GM19438 (cell line): ENCODE data around the gene PTPRN2.

Source experiments
- ATAC-seq: cut with Tn5 transposase; IDR thresholded peaks from one replicate; pipeline ENCODE4 v1.9.1; 2021; ENCODE audit warnings: low read depth; ENCODE audit not compliant: unreplicated experiment

PTPRN2 gene

DNA sequence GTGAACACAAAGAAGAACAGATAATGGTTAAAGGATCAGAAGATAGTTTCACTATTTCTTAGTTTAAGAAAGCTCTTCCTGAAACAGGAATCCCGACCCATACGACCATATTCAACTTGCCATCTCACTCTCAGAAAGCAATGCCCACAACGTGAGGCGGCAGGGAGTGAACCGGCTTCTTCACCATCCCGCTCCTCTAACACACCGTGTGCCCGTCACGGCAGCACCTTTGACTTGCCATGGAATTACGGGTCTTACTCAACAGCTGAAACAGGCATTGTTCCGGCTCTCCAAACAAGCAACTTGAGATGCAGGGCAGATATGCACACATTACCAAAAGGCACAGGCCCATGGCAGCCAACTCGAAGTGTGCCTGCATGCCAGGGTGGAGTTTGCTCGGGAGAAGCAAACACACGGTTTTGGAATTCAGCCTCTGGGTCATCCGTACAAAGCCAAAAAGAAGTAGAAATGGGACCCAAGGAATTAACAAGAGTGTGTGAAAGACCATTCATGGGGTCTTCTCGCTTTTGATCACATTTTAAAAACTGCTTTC is 957.2 kb downstream of the PTPRN2 start:
- ATAC-seq: no peak

DNA sequence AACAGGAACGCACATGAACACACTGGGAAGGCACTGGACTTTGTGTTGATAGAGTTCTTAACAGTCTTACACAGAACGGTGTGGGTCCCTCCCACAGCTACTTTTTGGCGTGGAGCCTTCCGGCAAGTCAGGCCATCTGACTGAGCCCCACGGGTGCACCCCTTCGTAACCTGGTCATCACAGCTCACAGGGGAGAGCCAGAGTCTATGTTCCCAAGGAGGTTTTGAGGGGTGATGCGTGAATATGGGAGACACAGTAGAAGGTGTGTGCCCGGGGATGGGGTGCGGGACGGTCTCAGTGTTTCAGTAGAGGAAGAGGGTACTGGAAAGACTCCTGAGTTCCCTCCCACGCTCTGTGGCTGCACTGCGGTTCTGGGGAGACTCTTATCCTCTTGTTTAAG is 959.2 kb downstream of the PTPRN2 start:
- ATAC-seq: no peak

DNA sequence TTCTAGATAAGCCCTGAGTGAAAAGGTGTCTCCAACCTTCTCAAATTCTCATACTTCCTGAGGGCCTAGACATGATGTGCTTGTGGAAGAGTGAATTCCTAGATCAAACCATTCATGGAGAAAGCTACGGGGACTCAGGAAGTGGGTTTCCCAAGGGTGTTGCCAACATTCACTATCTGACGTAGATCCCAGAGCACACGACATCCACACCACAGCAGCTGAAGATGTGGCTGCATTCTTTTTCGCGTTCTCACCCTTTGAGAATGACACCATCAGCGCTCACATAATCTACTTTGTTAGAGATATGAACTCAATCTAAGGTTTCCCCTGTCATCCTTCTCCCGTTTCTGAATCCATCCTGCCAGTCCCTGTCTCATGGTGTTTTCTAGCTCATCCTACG is 960.0 kb downstream of the PTPRN2 start:
- ATAC-seq: no peak

DNA sequence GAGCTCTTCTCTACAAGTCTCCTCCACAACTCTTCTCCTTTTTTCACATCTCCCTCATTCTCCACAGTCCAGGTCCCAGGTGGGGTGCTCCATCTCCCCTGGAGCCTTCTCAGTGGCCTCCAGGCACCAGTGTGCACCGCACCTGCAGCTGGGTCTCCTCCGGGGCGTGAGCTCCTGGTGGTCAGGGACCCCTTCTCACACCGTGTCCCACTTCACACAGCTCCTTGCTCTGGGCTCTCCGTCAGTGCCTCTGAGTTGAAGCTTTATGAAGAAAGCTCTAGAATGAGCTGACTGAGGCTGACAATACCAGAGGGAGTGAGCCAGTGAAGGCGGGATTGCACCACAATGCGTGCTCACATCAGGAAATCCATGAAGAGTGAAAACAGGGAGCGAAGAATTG is 960.6 kb downstream of the PTPRN2 start:
- ATAC-seq: no peak

DNA sequence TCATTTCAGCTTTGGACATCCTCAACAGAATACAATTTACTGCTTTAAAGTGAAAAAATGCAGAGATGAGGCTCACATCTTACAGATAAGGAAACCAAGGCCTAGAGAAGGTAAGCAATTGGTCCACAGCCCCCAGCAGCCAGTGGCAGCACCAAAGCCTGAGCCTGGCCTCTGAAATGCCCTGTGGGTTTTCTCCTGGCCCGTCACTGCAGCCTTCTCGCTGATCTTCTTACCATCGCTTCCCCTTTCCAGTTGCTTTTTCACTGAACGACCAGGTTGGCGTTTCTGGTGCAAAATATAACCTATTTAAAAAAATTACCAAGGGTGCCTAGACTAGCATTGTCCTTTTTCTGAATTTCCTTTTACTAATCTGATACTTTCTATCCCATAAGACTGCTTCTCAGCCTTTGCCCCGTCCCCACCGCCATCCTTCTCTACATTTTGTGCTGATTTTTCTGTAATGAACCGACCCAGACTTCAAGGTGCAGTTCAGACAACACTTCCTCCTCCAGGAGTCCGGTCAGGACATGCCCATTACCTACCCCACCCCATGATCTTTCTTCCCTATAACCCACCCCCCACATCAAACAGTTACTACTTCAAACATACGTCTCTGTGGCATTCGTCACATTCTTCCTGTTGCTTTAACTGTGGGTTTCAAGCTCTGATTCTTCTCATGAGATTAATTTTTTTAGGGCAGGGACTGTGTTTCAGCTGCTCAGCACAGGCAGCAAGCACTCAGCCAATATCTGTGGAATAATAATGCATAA is 961.5 kb downstream of the PTPRN2 start:
- no peak for ATAC-seq

DNA sequence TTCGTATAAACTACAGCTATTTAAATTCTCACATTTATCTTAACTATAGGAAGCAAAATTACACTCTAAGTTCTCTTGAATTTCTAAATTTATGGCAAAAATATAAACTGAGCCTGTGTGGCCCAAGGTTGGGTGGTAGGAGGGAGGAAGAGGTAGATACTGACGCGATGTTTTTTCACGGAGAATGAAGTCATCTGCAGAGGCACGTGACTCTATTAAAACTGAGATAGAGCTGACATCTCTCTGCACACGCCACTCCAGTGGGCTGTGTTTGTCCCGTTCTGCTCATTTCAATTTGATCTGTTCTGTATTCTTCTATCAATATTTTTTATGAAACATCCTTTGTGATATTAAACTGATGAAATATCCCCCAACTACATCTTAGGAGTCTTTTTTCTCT is 964.1 kb downstream of the PTPRN2 start:
- ATAC-seq: no peak

DNA sequence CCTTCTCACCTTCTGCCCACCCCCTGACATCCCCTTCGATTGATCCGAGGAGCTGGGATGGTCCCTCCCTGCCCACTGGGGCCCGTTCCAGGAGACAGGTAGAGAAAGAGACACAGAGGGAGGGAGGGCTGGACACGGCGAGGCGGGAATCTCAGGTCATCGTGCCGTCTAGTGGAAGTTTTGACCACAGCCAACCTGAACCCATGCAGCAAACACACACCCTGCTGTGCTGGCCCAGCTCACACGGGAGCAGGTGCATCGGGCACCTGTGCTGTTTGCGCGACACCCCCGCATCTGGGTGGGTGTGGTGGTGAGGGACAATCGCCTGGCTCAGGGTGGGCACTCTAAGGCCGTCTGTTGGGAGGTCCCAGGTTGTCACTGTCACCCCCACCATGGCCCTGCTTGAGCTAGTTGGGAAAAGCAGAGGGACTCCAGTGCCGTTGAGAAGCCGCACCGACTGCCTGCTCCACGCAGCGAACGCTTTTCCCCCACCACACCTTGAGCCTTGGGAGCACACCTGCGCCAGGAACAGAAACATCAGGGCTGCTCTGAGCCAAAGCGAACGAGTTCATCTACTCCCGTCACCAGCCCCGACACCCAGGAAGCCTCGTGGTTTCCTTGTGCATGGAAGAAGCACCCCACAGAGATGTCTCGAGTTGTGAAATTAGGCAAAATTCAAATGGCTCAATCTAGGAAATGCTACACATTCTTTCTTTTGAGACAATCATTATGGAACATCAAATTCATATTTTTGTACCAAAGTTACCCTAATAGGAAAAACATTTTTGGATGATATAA is 965.0 kb downstream of the PTPRN2 start:
- no peak for ATAC-seq

DNA sequence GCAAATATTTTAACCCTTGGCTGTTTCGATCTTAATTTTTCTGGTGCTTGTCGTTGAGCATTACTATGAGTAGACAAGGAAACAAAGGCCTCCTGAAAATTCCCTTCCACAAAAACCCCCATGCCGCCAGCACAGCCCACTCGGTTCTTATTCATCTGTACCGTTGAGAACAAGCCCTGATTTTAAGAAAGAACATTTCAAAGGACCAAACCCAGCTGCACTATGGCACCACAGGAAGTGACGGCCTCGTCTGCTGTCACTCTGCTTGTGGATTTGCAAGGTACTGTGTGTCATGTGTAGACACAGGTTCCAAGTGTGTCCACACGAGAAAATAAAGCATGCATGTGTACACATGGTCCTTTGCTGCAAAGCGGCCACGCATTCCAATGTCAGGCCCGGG is 965.6 kb downstream of the PTPRN2 start:
- ATAC-seq: no peak

DNA sequence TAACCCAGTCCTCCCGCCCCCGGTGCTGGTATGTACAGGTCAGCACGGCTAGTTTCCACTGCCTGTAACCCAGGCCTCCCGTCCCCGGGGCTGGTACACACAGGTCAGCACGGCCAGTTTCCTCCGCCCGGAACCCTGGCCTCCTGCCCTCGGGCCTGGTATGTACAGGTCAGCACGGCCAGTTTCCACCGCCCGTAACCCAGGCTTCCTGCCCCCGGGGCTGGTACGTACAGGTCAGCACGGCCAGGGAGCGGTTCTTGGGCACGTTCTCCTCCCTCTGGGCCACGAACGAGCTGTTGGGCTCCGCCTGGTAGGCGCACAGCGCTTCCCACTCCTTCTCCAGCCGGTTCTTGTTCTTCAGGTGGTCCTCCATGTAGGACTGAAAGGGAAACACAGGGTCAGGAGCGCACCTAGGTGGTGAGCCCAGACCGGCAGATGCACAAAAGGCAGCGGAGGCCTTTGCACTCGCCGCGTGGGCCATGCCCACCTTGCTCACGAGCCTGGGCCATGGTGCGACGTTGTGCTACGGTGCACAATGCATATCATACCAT is 966.4 kb downstream of the PTPRN2 start:
- no peak for ATAC-seq

DNA sequence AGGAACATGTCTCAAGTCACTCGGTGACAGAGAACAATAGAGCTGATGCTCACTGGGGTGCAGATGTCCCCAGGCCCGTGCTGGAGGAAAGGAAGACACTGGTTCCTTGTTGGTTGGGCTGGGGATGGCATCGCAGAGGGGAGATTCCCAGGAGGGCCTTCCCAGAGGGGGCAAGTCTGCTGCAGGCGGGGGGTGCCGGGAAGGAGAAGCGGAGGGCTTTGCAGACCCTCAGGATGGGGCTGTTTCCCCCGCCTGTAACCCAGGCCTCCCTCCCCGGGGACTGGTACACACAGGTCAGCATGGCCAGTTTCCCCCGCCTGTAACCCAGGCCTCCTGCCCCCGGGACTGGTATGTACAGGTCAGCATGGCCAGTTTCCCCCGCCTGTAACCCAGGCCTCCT is 967.0 kb downstream of the PTPRN2 start:
- no peak for ATAC-seq

DNA sequence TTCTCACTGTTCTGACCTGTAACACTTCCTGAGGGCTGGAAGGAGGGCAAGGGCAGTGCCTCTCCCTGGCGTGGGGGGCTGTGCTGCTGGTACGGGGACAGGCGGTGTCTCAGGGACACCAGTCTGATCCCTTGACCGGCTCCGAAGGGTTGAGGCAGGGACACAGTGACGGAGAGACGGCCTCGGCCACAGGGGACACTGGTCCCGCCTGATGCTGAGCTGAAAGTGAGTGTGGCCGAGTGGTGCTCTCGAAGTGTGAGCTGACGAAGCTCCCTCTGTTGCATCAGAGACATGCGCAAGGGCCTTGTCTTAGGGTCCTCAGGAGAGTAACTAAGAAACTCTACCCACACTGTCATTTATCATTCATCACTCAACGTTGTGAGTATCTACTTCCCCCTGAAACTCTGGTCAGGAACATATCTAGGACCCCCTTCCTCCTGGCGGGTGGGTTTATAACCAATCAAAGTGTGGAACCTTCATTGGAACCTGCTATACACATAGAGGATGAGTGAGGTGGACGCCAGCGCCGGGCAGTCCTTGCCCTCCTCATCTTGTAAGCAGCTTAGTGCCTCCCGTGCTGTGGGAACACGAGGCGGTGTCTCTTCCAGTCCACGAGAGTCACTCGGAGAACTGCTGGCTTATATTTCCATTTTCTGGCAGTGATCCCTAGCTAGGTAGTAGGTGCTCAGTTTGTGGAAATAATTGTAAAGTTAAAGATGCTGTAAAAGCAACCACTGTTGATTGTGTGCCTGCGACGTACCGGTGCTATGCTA is 967.7 kb downstream of the PTPRN2 start:
- ATAC-seq: no peak

DNA sequence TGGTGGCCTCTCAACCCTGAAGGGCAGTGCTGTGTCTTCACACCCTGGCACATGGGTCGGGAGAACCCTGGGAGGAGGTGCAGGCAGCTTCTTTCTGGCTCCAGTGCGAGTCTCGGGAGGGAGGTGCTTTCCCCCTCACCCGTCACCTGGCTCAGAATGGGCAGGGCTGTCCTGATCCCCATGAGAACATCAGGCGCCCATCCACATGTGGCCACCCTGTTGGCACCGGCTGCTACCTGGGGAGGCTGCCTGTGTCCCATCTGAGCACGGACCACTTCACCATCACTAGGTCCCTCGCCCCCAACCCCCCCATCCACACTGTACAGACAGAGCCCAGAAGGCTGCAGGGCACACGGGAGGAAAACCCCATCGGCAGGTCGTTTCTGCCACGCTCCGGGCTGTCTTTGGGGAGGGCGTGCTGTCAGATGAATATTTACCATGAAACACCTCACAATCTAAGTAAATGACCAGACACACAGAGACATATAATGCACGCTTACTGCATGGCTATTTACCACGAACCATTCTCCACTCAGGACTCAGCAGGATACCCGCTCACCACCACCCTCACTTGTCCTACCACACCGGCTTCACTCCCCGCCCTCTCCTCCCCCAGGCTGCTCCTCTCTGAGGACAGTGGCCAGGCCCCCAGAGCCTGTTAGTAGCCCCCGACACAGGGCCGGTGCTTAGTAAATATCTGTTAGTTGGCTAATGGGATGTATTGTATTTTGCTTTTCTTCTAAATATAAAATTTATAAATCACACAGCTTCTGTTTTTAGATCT is 968.6 kb downstream of the PTPRN2 start:
- no peak for ATAC-seq

DNA sequence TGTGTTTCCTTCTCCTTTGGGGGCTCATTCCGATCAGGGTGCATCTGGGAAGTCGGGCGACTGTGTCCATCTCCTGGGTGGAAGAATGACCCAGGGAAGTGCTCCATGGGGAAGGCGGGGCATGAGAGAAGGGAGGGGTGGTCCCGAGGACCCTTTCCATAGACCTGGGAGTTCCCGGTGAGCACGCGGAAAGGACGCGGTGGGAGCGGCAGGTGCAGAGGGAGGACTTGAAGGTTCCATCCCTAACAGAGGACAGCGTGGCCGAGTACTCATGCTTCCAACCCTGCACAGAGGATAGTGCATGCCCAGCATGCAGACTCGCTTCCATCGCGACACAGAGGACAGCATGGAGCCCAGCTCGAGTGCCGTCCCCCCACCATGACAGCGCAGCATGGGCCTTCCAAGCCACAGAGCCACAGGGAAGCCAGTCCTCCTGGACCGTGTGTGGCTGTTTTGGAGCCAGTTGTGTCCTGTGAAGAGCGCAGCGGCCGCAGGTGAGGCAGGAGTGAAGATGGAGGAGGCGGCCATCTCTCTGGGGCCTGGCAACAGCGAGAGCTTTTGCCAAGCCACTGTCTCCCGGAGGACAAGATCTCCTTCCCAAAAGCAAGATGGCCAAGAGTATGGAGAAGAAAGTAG is 969.4 kb downstream of the PTPRN2 start:
- no peak for ATAC-seq

DNA sequence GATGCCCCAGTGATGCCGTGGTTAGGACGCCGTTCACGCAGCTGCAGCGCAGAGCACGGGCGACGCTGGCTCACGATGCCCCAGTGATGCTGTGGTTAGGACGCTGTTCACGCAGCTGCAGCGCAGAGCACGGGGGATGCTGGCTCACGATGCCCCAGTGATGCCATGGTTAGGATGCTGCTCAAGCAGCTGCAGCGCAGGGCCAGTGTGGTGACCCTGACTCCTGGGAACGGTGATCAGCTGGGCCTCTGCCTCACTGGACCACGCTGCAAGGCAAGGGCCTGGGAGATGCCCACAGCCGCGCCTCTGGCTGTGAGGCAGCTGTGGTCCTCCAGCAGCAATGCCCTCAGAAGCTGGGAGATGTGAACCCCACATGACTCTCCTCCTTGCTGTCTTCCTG is 970.2 kb downstream of the PTPRN2 start:
- ATAC-seq: no peak

DNA sequence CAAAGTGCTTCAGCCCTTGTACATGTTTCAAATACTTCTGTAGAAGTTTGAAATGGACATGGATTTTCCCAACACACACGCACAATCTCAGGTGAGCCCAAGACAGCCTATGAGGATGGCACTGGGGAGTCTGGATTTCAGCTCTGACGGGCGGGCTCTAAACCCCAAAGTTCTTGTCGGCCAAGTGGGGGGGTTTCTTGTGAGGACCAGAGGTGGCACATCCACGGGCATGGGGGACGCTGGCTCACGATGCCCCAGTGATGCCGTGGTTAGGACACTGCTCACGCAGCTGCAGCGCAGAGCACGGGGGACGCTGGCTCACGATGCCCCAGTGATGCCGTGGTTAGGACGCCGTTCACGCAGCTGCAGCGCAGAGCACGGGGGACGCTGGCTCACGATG is 970.7 kb downstream of the PTPRN2 start:
- no peak for ATAC-seq

DNA sequence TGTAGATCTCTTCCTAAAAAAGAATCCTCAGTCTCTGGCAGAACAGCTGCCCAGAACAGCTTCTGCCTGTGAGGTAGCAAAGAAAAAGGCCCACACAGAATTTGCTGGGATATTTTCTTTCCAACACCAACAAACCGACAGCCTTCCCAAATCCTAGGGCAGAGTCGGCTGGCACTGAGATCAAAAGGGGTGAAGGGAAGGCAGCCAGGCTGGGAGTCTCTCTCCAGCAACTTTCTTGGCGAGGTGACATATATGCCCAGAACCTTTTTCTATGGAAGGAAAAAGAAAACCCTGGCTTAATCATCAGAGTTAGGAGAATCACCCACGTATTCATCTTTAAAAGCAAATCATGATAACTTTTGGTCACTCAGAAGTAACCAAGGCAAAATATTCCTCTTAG is 971.2 kb downstream of the PTPRN2 start:
- no peak for ATAC-seq

DNA sequence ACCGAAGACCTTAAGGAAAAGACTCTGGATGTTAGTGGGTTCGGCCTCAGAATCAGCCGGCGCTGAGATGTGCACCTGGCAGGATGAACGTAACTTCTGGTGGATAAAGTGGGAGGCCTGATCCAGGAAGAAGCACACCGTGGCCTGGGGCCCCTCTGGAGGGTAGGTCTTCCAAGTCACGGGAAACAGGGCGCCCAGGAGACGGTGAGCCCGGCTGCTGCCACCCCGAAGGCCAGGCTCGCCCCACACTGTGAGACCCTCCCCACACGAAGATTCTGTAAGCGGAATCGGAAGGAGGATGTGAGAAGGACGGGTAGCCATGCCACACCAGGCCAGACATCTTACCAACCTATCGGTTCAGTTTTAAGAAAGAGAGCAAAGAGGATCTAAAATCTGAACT is 971.8 kb downstream of the PTPRN2 start:
- ATAC-seq: no peak

DNA sequence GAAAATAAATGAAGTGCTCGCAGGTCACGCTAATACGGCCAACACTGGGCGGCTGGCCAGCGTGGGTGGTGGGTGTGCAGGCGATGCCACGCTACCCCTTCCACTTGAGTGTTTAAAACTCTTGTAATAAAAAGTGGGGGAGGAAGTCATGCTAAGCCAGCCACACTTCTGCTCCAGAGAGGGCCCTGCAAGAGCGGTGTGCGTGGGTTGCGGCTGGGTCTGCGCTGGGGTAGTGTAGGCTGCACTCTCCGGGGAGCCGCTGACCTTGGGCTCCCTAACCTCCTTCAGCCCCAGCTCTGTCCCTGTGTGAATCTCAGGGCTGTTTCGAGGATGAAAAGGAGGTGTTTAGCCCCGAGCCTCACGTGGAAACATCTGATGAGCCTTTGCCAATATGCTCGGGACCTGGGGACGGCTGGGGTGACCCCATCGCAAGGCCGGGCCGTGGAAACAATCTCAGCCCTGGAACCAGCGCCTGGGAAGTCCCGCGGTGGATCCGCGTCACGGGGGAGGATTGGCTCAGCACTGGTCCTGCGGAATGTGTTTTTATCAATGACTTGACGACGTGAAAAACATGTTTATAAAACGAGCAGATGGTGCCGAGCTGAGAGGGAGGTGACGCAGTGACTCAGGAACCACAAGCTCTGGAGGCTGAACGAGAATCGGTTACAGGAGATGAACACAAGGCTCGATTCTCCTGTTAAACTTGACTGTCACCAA is 972.4 kb downstream of the PTPRN2 start:
- ATAC-seq: no peak

DNA sequence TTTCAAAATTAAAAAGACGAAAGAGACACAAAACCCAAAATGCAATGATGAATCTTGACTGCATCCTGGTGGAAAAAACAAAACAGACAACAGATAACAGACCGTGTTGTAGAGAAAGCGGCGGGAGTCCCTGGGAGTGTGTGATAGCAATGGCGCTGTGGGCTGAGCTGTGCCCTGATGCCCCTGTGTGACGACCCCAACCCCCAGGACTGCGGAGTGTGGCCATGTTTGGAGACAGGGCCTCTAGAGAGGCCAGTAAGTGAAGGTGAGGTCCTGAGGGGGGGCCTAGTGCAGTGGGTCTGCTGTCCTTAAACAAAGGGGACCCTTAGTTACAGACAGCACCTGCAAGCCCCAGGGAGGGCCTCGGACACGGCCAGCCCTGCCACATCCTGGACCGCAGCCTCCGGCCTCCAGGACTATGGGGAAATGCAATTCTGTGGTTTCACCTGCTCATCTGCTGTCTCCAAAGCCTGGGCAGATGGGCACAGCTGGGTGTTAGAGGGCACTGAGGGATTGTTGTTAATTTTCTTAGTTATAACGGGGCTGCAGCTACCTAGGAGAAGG is 973.1 kb downstream of the PTPRN2 start:
- ATAC-seq: no peak
